C4-2B (cell line): Measurements from ENCODE around the gene GPS2.

Source experiments
- H3K27ac ChIP-seq: fragments of 450-650 bp; 2 replicates; pipeline ENCODE4 v1.5.1; 2017
- CTCF ChIP-seq: fragments of 450-650 bp; conservative IDR thresholded peaks from 2 replicates; pipeline ENCODE4 v1.5.1; 2017; ENCODE audit warnings: mild to moderate bottlenecking
- ZFX ChIP-seq: fragments of 450-650 bp; IDR thresholded peaks from 2 replicates; pipeline ENCODE4 v1.6.1; 2017

Gene GPS2

GRCh38 chr17:7327501-7327900 is 12.3 kb upstream of the GPS2 start:
- no peak overlapping the region for H3K27ac ChIP-seq
- no peak for TF ChIP-seq CTCF
- TF ChIP-seq ZFX = no peak

- TF ChIP-seq CTCF (no peak), ZFX (no peak)
- H3K27ac ChIP-seq = no peak overlapping the region
Measured at GRCh38 chr17:7327056-7327455, 11.9 kb upstream of the GPS2 start.

- no peak for TF ChIP-seq ZFX
- TF ChIP-seq CTCF = no peak
- H3K27ac ChIP-seq = no peak overlapping the region
Measured at GRCh38 chr17:7326186-7326585, 11.0 kb upstream of the GPS2 start.

- no peak for TF ChIP-seq ZFX
- no peak for TF ChIP-seq CTCF
Measured at GRCh38 chr17:7325031-7325528, 9.9 kb upstream of the GPS2 start.

GRCh38 chr17:7324438-7324779 is 9.2 kb upstream of the GPS2 start:
- TF ChIP-seq CTCF = no peak; the same call in 1 of the 2 replicates
- no peak for TF ChIP-seq ZFX
- H3K27ac ChIP-seq = no peak overlapping the region

More at GRCh38 chr17:7325031-7325528, 9.9 kb upstream of the GPS2 start:
- H3K27ac ChIP-seq = no peak overlapping the region

- H3K27ac ChIP-seq = no peak overlapping the region
- TF ChIP-seq CTCF = peak; percentile 89
- no peak for TF ChIP-seq ZFX
Measured at GRCh38 chr17:7323731-7324437, 8.7 kb upstream of the GPS2 start.

- TF ChIP-seq CTCF = no peak
- TF ChIP-seq ZFX = no peak
- no peak overlapping the region for H3K27ac ChIP-seq
Measured at GRCh38 chr17:7322520-7323194, 7.5 kb upstream of the GPS2 start.
